Stimulated activated CD8-positive, alpha-beta memory T cell treated with anti-CD3 and anti-CD28 coated beads, Interleukin-4, amount 100 ng/mL, for 1 hour (primary cell): ENCODE results near the gene GTF2I.
"Not testable (repeated sequence)": the region's sequence is repeated elsewhere in the genome, so short reads cannot be mapped to it uniquely, and the experiment has no call there.

ENCODE experiments used
- DNase-seq, 2 donors: peaks; one replicate each; pipeline ENCODE4 v3.0.0-alpha.2; 2020; ENCODE audit warnings: low read depth in 2 of 2, low spot score in 1 of 2

Gene GTF2I

DNA sequence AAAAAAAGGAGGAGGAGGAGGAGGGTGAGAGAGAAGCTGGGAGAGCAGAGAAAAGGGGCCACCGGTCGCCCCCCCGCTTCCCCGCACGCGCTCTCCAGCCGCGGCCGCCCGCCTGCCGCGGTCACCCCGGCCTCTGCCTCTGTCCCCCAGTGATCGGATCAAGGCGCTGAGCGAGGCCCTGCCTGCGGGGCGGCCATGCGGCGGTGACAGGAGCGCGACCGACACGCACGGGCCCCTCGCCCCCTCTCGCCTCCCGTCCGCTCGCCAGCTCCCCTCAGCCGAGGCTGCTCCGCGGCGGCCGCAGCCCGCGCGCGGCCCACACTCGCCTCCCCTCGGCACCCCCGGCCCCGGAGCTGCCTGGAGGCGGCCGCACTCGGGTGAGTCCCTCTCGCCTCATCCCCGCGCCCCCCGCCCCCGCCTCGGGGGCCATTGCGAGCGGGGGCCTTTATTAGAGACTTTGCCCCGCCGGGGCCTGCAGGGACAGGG, at the start of gene GTF2I:
Gene GTF2I, plus strand, starts transcription at position 27 of the 486 bp plus-strand sequence. CDS start 31,411 bp downstream, outside the sequence.
- DNase-seq = no peak

DNA sequence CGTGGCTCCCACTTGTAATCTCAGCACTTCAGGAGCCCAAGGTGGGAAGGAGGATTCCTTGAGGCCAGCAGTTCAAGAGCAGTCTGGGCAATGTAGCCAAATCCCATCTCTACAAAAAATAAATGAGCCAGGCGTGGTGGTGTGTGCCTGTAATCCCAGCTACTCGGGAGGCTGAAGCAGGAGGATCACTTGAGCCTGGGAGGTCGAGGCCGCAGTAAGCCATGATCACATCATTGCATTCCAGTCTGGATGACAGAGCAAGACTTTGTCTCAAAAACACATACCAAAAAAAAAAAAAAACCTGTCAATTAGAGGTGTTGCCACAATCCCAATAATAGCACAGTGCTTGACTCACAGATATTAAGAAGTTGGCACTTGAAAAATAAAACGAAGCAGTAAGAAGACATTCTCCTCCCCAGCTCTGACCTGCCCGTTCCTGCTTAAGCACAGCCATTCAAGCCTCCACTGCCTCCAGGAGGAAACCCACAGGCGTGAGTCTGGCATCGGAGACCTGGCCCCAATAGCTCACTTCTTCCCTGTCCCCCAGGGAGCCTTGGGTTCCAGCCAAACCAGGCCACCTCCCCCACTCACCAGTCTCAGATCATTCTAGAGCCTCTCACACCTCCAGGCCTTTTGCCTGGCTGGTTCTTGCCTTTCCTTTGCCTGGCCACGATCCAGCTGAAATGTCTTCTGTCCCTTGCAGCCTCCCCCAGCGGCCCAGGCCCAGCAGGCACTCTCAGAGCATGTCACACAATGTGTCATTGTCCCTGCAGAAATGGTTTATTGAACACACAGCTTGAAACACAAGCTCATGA, 45.3 kb upstream of the GTF2I start:
- DNase-seq = no peak

DNA sequence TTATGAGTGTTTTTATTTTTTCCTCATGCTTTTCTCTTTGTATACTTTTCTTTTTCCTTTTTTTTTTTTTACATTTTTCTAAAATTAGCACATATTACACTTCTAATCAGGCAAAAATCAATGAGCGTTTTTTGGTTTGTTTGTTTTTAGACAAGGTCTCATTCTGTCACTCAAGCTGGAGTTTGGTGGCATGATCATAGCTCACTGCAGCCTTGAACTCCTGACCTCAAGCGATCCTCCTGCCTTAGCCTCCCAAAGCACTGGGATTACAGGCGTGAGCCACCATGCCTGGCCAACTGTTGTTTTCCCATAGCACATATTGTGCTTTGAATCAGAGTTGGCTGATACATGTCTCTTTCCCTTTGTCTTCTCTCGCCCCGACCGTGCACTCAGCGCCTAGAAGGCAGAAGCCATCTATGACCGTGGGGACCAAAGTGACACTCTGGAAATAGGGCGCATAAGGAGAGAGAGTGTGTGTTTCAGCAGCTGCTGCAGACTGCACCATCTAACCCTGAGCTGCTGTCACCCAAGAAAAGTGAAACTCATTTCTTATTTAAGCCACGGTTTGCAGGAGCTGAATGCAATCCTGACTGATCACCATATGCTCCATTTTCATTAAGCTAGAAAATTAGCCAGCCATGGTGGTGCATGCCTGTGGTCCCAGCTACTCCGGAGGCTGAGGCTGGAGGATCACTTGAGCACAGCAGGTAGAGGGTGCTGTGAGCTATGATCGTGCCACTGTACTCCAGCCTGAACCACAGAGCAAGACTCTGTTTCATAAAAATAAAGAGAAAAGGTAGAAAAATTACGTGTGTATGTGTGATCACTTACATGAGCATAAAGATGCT, 41.4 kb upstream of the GTF2I start:
- DNase-seq = no peak

DNA sequence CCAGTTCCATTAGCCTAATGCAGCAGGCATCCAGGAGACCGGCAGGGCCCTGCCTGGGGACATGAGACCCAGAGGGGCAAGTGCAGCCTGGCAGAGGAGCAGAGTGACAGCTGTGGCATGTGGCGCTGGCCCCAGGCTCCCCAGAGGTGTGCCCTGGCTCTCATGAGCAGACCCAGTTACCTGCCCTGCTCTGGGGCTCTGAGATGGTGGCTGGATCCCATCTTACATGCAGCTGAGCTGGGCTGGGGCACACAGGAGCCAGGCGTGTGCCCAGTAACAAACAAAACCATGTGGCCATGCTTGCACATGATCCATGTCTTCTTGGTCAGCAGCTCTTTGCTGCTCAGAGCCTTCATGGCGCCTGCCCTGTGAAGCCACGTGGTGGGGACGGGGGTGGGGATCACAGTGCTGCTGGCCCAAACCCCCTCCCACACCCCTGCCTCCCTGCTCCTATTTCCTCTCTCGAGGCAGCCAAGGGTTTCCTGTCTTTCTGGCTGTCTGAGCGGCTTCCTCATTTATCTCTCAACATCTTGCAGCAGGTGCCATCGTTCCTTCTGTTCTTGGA, 40.3 kb upstream of the GTF2I start:
- no peak for DNase-seq

DNA sequence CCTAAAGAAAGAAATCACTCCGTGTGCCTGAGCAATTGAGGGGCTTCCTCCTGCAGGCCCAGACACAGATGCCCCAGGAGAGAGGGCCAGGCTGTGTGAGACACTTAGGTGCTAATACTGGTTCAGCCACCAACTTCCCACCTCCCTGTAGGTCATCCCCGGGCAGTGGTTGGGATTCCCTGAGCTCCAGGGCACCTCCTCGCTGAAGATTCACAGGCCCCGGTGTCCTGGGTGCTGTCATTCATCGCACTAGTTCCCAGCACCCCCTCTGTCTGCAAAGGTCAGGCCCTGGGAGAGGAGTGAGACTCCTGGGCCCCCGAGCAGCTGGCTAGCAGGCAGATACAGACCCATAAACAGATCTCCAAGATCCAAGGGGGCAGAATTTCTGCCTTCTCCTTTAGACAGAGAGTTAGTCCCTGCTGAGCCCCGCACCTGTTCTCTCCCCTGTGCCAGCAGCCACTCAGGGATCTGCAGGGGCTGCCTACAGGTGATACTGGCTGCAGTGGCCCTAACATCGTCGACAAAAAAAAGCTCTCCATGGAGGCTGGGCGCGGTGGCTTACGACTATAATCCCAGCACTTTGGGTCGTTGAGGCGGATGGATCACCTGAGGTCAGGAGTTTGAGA, 38.2 kb upstream of the GTF2I start:
- DNase-seq = no peak

DNA sequence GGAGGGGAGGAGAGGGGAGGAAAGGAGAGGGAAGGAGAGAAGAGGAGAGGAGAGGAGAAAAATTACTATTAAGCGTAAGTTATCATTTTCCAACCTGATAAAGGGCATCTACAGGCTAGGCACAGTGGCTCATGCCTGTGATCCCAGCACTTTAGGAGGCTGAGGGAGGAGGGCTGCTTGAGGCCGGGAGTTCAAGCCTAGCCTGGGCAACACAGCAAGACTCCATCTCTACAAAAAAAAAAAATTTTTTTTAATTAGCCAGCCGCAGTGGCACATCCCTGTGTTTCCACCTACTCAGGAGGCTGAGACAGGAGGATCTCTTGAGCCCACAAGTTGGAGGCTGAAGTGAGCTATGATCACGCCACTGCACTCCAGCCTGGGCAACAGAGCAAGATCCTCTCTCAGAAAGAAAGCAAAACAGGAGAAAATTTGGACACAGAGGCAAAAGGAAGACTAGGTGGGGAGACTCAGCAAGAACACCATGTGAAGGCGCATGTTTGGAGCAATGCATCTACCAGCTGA, 35.2 kb upstream of the GTF2I start:
- no peak for DNase-seq

DNA sequence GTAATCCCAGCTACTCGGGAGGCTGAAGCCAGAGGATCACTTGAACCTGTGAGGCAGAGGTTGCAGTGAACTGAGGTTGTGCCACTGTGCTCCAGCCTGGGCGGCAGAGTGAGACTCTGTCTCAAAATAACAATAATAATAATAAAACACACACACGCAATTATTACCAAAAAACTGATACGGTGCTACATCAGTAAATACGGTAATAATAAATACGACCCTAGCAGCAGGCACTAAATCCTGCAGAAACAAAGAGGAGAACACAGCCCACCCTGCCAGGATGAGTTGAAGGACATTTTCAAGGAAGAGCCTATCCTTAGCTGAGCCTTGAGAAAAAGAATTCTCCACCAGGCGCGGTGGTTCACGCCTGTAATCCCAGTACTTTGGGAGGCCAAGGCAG, 34.4 kb upstream of the GTF2I start:
- no peak for DNase-seq

DNA sequence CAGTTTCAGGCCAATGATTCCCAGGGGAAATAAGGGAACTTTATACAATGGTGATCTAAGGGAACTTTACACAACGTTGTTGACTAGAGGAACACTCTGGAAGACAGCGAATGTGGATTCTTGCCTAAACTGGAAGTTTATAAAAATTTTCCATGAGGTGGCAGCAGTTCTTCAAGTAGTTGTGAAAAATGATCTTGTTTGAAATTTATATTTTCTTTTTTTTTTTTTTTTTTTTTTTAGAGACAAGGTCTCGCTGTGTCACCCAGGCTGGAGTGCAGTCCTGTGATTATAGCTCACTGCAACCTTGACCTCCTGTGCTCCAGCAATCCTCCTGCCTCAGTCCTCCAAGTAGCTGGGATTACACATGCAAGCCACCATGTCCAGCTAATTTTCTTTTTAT, 32.1 kb upstream of the GTF2I start:
- DNase-seq = no peak

DNA sequence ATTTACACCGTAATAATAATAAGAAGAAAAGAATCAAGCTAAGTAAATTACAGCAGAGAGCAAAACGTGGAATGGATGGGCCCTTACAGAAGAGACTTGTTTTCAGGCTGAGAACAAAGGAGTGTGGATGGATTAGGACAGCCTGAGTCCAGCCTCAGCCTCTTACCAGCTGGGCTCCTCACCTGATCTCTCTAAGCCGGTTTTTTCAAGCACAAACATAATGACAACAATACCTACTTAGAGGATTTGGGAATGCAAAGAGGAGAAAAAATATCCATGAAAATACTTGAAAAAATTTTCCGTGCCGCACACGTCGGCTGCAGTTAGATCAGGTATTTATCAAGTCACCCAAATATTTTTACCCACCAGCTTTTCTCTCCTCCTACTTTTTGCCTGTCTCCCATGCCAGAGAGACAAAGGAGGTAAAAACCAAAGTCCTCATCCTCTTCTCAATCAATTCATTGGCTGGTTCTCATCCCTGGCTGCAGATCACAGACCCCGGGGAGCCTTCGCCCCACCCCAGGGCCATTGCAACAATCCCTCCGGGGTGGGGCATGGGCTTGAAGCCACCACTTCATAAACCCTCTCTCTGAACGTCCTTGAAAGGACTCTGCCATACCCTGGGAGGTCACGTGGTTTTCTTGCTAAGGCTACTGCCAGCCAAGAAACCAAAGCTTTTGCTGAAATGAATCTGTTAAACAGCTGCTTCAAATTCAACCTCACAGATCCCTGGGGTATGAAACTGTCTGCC, 29.7 kb upstream of the GTF2I start:
- DNase-seq = no peak

DNA sequence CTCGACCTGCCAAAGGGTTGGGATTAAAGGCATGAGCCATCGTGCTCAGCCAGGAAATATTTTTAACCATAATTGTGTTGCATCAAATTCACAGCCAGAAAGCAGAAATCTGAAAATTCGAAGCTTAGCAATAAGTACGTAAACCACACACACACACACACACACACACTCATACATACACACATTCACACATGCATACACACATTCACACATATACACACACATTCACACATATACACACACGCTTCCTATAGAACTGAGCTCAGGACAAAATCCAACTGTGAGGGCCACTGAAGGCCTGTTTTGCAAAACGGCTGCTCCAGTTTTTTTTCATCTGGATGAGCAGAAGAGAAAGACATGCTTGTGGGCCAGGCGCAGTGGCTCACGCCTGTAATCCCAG, 25.0 kb upstream of the GTF2I start:
- no peak for DNase-seq

DNA sequence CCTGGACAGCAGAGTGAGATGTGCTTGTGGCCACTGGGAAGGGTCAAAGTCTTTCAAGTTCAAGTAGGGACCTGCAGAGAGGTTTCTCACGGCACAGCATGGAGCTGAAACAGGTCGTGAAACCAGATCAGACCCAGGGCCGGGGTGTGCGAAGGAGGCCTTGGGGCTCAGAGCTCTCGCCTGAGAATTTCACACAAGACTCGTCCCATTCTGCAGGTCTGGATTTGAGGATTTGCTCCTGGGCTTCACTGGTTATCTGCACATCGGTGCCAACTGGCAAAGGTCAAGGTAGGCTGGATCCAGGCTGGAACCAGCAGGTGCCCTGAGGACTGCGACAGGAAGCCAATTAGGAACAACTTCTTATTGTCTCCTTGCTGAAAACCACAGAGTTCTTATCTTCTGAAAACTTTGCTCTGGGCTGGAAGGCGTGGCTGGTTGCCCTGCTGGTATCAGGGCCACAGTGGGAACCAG, 24.0 kb upstream of the GTF2I start:
- DNase-seq = no peak

DNA sequence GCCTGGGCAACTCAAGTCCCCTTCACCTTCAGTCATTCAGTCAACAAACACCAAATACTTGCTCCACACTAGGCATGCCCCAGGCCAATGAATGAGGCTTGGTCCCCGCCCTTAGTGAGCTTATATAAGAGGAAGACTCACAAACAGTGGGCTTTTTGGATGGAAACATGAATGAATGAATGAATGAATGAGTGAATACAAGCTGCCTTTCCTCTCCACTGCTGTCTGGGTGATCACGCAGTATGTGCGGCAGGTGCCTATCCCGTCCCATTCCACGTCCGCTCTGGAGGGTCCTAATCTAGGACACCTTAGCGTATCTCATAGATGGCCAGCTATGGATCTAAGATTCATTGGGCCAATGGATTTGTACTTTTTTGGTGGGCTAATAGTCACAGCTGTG, 19.8 kb upstream of the GTF2I start:
- no peak for DNase-seq

DNA sequence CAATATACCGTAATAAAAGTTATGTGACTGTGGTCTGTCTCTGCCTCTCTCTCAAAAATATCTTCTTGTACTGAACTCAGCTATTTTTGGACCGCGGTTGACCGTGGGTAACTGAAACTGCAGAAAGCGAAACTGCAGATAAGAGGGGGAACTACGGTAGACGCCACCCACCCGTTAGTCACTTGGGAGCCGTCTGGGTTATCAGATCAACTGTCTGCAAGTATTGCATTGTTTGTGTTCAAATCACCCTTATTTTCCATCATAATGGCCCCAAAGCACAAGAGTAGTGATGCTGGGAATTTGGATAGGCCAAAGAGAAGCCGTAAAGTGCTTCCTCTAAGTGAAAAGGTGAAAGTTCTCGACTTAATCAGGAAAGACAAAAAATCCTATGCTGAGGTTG, 7.5 kb upstream of the GTF2I start:
- DNase-seq = peak; percentile 53 to 54

DNA sequence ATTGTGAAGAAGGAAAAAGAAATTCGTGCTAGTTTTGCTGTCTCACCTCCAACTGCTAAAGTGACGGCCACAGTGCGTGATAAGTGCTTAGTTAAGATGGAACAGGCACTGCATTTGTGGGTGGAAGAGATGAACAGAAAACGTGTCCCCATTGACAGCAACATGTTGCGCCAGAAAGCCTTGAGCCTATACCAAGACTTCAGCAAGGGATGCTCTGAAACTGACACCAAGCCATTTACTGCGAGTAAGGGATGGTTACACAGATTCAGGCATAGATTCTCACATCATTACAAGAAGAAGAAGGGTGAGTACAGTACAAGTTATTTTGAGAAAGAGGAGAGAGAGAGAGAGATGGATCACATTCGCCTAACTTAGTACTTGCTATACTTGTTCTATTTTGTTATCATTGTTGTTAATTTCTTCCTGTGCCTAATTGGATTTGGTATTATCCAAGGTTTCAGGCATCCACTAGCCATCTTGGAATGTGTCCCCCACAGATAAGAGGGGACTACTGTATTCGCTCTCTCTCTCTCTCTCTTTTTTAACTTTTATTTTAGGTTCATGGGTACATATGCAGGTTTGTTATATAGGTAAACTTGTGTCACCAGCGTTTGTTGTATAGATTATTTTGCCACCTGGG, 6.9 kb upstream of the GTF2I start:
- not testable (repeated sequence) for DNase-seq

DNA sequence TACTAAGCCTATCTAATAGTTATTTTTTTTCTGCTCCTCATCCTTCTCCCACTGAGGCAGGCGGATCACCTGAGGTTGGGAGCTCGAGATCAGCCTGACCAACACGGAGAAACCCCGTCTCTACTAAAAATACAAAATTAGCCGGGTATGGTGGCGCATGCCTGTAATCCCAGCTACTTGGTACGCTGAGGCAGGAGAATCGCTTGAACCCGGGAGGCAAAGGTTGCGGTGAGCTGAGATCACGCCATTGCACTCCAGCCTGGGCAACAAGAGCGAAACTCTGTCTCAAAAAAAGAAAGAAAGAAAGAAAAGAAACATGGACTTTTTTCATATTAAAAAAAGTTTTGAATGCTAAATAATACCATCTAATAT, 6.4 kb upstream of the GTF2I start:
- not testable (repeated sequence) for DNase-seq

DNA sequence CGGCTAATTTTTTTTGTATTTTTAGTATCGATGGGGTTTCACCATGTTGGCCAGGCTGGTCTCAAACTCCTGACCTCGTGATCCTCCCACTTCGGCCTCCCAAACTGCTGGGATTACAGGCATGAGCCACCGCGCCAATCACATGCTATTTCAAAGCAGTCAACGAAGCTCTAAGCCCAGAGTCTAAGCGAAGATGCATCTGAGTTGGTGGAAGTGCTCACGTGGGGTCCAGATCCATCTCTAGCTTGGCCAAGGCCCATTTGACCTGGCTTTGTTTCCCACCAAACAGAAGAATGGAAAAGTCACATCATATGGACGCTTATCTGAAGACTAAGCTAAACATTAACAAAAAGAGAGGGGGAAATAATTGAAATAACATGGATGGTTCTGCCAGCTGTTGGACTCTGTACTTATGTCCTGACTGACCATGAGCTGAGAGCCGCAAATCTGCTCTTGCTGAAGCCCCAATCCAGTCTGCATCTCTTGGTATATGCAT, 3.8 kb upstream of the GTF2I start:
- no peak for DNase-seq

DNA sequence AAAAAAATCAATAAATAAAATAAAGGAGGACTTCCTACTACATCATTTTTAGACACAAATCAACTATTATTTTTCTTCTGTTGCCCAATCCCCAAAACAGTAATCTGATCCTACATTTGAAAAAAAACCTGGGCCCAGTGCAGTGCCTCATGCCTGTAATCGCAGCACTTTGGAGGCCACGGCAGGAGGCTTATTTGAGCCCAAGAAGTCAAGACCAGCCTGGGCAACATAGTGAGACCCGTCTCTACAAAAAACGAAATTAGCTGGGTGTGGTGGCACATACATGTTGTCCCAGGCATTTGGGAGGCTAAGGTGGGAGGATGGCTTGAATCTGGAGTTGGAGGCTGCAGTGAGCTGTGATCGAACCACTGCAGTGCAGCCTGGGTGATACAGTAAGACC, 2.7 kb upstream of the GTF2I start:
- no peak for DNase-seq

DNA sequence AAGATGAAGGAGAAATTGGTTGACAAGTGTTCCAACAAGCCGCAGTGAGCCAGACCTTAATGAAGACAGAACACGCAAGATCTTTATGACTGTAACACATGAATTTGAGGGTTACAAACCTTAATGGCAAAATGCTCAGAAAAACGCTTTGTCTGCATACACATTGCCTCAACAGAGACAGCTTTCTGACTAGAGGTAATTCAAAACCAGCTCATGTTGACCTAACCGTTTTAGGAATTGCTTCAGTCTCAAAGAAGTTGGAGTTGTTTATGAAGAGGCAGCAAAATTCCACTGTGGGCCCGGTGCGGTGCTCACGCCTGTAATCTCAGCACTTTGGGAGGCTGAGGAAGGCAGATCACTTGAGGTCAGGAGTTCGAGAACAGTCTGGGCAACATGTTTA, 2.2 kb upstream of the GTF2I start:
- no peak for DNase-seq

DNA sequence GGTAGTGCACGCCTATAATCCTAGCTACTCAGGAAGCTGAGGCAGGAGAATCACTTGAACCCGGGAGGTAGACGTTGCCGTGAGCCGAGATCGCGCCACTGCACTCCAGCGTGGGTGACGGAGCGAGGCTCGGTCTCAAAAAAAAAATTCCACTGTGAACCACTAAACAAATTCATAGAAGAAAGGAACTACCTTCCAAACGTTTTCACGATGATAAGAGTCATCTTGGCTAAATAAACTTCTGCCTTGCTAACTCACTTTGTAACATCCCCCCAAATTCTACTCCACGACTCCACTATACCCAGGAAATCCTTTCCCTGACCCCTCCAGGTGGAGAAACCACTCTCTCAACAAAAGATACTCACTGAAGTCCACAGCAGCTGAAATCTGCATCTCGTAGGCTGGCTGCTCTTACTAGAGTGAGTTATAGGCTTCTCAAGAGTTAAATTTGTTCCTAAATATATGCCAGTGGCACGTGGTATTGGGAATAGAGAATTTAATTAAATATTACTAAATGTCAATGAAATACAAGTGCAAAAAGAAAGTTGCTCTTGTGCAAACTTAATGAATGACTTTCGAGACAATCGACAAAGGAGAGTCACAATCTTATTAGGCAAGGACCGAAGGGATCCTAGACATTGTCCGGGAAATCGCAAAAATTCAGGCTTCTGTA, 1.6 kb upstream of the GTF2I start:
- DNase-seq = no peak
